Activated CD4-positive, alpha-beta T cell treated with anti-CD3 and anti-CD28 coated beads, Interleukin-10, Interleukin-2, amounts not matched to agents 100 ng/mL and 50 ng/mL, durations not matched to agents 16 hours and 8 hours (primary cell): ENCODE results near the gene PIK3CA.
"Not testable (repeated sequence)": the region's sequence is repeated elsewhere in the genome, so short reads cannot be mapped to it uniquely, and the experiment has no call there.

Source experiments
- DNase-seq: peaks from one replicate; pipeline ENCODE4 v3.0.0-alpha.2; 2020

The PIK3CA gene

DNA sequence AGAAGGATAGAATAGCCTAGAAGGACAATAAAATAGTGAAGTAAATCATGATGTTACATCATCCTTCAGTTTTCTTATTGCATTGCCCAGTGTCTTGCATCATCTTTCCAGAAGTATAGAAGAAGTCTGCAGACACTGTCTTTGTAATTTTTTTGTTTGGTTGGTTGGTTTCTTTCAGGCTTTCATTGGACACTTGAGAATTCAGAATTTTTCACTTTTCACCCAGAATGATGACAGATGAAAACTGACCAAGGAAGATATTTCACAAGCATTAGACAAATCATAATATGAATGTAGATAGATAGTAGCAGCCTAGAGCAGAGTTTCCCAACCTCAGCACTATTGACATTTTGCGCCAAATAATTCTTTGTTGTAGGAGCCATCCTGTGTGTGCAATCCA, 67.4 kb downstream of the PIK3CA start:
- not testable (repeated sequence) for DNase-seq

DNA sequence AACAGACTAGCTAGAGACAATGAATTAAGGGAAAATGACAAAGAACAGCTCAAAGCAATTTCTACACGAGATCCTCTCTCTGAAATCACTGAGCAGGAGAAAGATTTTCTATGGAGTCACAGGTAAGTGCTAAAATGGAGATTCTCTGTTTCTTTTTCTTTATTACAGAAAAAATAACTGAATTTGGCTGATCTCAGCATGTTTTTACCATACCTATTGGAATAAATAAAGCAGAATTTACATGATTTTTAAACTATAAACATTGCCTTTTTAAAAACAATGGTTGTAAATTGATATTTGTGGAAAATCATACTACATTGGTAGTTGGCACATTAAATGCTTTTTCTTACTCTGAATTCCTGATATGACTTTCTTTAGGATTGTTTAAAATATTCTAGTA, 70.1 kb downstream of the PIK3CA start:
- not testable (repeated sequence) for DNase-seq

DNA sequence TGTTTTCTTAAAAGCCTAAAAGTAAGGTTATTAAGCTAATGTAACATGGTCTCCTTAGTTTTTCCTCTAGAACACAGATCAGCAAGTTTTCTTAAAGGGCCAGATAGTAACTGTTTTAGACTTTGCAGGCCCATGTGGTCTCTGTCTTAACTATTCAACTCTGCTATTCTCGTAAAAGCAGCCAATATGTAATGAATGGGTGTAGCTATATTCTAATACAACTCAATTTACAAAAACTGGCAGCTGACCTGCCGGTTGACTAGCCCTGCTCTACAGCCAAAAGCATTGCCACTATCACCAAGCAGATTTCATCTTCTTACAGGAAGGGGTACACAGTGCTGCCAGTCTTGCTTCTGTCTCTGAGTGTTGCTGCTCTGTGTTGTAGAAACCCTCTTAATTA, 75.4 kb downstream of the PIK3CA start:
- DNase-seq, result no peak

DNA sequence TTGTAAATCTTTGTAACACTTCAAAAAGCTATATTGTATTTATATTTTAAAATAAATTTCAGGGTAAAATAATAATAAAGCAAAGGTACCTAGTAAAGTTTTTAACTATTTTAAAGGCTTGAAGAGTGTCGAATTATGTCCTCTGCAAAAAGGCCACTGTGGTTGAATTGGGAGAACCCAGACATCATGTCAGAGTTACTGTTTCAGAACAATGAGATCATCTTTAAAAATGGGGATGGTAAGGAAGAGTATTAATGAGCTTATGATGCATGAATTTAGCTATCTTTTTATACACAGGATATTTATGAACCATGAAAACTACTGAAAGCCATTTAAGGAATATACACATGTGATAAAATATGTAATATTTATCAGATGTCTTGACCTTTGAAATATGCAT, 76.4 kb downstream of the PIK3CA start:
- DNase-seq, result no peak

DNA sequence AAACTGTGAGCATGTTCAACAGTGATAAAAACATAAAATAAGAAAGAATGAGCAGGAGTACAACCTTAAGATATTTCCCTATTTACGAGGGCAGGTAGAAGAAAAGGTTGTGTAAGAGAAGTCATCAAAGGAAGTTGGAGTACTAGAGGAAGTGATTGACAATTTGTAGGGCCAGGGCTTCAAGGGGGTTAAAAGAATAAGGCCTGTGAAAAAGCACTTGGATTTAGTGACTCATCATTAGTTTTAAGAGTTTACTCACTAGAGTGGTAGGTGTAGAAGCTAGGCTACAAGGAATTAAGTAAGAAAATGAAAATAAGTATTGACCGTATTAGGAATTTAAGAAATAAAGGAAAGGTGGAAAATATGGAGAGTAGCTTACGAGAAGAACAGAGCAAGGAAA, 79.2 kb downstream of the PIK3CA start:
- no peak for DNase-seq

DNA sequence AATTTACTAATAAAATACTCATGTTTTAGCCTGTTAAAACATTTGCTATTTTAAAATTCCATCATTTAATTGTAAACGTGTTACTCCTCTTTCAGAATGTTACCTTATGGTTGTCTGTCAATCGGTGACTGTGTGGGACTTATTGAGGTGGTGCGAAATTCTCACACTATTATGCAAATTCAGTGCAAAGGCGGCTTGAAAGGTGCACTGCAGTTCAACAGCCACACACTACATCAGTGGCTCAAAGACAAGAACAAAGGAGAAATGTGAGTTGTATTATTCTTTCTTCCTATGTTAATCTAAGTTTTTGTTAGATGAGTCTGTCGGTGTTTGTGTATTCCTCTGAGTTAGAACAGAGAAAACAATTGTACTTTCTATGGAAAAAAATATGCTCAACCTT, 81.0 kb downstream of the PIK3CA start:
- no peak for DNase-seq

DNA sequence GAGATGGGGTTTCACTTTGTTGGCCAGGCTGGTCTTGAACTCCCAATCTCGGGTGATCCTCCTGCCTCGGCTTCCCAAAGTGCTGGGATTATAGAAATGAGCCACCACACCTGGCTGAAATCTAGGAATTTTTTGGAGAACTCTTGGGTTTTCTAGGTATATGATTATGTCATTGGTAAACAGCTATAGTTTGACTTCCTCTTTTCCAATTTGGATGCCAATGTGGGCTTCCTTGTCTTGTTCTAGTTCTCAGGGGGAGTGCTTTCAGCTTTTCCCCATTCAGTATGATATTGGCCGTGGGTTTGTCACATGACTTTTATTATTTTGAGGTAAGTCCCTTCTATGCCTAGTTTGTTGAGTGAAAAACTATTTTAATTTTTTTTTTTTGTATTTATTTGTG, 84.9 kb downstream of the PIK3CA start:
- no peak for DNase-seq

DNA sequence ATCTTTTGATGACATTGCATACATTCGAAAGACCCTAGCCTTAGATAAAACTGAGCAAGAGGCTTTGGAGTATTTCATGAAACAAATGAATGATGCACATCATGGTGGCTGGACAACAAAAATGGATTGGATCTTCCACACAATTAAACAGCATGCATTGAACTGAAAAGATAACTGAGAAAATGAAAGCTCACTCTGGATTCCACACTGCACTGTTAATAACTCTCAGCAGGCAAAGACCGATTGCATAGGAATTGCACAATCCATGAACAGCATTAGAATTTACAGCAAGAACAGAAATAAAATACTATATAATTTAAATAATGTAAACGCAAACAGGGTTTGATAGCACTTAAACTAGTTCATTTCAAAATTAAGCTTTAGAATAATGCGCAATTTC, 86.0 kb downstream of the PIK3CA start:
- no peak for DNase-seq

DNA sequence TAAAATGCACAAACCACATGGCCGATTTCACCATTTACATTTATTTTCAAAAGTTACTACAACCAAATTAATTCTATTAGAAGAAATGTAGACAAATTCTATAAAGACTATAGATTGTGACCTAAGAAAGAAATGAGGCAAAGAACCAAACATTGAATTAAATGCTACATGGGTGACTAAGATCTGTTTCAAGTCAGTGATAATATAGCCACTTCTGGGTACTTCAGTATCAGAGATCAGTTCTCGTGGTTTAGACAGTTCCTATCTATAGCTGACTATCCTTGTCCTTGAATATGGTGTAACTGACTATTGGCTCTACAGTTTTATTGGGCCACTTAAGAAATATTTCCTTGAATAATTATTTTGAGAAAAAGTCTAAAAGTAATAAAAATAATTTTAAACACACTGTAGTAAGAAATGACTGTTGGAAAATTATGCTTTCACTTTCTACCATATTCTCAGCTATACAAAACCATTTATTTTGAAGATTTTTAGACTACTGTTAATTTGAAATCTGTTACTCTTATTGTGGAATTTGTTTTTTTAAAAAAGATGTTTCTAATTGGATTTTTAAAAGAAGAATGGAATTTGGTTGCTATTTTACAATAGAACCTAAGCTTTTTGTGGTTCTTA, 88.6 kb downstream of the PIK3CA start:
- DNase-seq, result peak; percentile 17

DNA sequence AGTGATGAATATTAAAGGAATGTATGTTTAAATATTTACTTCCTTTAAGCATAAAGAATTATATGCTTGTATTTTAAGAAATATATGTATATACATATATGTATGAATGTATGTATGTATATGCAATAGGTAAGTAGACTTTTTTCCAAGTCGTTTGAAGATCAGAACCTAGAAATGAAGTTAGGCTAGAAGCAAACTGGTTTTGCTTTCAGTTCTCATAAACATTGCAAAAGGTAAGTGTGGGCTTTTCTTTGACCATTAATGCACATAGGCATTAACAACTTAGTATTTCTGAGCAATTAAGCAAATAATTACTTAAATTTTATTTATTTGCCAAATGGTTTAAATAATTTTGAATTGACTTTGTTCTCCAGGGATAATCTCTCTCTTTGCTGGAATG, 92.1 kb downstream of the PIK3CA start:
- not testable (repeated sequence) for DNase-seq

DNA sequence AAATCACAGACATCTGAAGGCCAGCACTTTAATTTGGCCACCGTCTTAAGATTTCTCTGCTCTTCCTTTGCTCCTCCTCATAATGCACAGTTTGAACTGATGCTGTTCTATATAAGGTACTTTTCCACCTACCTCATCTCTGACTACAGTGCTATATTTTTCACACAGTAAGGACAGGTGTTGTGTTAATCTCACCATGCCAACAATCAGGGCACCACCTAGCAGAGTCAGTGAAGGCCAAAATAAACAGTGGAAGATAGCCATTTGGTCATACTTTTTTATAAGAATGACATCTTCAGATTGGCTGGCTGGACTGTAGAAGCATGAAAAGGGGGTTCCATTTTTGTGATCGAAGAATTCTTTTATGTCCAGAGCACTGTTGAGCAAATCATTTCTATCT, 94.7 kb downstream of the PIK3CA start:
- DNase-seq, result not testable (repeated sequence)

DNA sequence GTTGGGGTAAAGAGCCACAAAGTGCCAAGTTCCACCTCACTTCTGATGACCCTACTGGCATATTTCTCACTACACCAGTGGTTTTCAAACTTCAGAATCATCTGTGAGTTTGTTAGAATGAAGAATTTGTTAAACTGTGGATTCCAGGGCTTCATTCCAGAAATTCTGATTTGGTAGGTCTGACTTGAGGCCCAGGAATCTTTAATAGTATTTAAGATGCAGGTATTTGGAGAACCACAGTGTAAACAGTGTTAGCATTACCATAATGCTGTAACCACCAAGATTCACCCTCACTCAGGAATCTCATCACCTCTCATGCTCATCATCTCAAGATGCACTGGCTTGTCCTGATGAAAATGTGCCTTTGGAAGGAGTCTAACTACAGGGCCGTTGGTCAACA, 96.7 kb downstream of the PIK3CA start:
- DNase-seq, result no peak

DNA sequence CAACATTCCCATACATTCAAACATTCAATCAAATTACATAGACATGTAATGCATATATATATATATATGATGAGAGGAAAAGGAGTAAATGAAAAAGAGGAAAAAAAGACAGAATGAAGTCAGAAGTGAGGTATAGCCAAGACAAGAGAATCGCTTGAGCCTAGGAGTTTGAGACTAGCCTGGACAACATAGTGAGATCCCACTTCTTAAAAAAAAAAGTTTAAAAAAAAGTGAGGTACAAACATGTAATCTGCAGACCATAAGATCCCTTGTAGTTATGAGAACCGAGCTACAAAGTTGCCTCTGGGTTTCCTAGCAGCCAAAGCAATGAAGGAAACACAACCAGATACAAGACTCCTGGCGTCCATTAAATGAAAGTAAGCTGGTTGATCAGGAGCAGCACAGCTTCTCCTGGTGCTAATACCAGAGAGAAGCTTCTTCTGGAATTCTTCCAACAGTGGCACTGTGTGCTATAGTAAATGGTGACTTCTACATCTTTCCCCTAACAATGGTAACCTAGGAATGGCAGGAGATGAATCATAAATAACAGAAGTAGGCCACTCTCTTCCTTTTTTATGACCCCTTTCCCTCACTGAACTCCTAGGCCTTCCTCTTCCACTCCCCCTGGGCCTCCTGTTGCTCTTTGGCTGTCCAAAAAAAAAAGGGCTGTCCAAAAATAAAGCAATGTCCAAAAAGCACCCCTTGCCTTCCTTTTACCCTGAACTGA, 99.3 kb downstream of the PIK3CA start:
- no peak for DNase-seq

DNA sequence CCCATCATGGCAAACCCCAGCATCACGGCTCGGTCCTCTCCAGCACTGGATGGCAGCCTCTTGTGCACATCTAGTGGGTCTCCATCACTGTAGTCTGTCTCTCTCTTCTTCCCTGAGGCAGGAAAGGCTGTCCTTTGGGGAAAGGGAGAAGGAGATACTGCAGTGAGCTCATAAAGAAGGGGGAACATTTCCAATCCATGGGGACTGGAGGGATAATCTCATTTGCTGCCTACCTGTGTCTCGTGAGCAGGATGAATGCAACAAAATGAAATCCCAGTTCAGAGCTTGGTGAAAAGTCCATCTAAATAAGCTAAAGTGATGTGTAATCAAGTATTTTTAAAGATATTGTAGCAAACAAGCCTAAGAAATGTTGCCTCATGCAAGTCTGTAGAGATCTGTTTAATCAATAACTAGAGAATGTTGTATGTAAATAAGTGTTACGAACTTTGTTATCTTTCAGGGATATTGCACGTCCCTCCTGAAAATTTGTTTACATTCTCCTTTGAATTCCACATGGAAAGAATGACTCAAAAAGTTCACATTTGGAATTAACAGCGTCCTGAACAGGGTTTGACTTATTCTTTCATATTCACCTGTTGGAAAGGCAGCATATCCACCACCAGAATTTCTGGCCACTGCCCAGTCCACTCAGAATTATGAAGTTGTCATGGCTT, 102.8 kb downstream of the PIK3CA start, which contains the start of gene KCNMB3:
KCNMB3 (minus strand) TSS at position 312 of the 674 bp plus-strand sequence; CDS start at position 188, 124 bp downstream.
- DNase-seq, result no peak

DNA sequence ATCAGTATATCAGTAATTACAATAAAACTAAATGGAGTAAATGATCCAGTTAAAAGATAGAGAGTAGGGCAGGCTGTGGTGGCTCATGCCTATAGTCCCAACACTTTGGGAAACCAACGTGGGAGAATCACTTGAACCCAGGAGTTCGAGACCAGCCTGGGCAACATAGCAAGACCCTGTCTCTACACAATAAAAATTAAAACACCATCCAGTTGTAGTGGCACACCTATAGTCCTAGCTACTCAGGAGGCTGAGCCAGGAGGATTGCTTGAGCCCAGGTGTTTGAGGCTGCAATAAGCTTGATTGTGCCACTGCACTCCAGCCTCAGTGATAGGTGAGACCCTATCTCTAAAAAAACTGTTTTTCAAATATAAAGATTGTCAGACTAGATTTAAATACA, 108.7 kb downstream of the PIK3CA start:
- no peak for DNase-seq

DNA sequence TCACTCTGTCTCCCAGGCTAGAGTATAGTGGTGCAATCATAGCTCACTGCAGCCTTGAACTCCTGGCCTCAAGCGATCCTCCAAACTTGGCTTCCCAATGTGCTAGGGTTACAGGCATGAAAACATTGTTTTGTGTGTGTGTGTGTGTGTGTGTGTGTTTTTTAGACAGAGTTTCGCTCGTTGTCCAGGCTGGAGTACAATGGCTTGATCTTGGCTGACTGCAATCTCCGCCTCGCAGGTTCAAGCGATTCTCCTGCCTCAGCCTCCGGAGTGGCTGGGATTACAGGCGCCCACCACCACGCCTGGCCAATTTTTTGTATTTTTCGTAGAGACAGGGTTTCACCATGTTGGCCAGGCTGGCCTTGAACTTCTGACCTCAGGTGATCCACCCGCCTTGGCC, 109.6 kb downstream of the PIK3CA start:
- DNase-seq, result not testable (repeated sequence)

DNA sequence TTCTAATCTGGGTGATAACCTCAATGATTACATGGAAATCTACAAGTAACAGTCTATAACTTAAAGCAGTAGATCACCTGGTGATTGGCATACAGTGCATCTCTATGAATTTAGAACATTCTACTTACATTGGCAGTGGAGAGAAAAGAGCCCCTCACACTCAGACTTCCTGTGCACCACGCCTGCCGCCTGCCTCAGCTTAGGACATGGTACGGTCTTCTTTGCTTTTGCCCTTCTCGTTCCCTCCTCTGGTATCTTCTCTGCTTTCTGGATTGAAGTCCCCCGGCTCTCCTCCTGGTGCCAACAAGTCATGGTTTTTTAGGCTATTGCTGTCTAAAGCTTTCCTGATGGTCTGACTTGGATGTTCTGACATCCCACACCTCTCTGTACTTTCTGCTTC, 110.7 kb downstream of the PIK3CA start:
- no peak for DNase-seq

DNA sequence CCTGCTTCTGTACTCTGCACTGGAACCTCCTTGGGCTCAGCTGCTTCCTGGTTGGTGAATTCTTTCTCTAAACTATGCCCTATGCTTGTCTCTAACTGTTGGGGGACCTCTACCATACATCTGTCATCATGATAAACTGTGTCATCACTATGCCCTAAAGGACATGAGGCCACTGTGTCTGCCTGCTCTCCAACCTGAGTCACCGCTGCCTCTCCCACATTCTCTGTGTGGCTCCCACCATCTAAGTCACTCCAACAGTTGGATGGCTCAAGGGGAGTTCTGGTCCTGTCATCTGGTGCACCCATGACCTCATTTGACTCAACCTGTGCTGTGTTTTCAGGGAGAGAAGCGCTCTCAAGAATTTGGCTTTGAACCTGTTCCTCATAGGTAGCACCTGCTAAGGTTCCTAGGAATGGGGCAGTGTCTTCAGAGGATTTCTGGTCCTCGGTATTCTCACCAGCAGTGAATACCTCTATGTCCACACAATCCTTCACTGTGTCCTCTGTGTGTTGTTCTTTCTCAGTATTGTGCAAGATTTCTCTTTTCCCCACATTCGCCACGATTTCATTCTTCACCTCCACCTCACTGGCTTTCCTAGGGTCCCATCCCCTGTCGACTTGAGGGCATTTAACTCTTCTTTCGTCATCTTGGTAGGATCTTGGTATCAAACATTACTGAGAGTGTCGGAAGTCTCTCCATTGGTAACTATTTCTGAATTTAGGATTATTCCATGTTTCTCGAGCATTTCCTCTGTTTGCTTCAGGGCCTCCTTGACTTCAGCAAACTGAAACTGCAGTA, 112.0 kb downstream of the PIK3CA start:
- not testable (repeated sequence) for DNase-seq

DNA sequence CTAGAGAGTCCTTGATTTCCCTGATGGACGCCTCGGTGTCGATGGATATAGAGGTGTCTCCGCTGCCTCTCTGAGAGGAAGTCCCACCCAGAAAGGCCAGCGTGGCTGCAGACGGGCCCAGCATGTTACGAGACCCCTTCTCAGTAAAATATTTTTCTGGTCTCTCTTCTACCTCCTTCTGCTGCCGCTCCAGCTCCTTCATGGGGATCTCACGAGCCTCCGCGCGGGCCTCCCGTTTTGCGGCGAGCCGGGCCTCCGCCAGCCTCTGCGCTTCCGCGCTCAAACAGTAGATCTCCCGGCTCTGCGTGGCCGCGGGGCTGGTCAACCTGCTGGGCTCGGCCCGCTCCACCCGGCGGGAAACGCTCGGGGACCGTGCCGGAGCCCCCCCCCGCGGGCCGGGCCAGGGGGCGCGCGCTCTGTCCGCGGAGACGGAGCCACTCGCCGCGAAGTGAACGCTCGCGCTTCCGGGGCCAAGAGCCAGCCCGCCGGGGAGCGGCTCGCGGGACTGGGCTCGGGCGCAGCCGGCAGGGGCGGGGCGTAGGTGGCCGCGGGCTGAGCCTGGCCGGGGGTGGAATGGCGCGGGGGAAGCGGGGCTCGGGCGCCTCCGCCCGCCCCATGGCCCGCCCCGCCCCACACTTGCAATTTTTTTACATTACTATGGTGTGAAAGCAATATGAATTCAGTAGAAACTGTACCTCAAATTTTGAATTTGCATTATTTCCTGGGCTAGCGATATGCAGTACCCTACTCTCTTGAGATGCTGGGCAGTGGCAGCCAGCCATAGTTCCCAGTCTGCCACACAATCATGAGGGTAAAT, 113.0 kb downstream of the PIK3CA start:
- DNase-seq, result peak; percentile 74

DNA sequence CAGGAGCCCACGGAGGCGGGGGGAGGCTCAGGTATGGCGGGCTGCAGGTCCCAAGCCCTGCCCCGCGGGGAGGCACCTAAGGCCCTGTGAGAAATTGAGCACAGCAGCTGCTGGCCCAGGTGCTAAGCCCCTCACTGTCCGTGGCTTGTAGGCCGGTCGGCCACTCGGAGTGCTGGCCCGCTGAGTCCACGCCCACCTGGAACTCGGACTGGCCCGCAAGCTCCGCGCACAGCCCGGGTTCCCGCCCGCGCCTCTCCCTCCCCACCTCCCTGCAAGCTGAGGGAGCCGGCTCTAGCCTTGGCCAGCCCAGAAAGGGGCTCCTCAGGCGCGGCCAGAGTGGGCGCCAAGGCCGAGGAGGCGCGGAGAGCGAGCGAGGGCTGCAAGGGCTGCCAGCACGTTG, 115.0 kb downstream of the PIK3CA start:
- no peak for DNase-seq

DNA sequence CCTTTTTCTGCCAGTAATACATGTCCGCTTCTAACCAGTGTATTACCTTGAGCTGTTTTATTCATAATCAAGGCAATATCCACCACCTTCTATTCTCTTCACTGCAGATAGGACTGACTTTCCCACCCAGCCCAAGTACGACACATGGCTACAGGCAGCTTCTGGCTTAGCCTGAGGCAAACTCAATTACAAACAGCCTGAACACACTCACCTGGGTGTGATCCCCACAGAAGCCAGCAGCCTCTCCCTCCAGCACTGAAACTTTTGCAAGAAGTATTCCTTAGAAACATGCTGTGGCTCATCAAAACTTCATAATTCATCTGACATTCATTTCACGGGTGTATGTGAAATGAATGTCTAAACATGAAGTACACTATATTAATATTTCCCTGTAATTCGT, 116.3 kb downstream of the PIK3CA start:
- DNase-seq, result no peak

DNA sequence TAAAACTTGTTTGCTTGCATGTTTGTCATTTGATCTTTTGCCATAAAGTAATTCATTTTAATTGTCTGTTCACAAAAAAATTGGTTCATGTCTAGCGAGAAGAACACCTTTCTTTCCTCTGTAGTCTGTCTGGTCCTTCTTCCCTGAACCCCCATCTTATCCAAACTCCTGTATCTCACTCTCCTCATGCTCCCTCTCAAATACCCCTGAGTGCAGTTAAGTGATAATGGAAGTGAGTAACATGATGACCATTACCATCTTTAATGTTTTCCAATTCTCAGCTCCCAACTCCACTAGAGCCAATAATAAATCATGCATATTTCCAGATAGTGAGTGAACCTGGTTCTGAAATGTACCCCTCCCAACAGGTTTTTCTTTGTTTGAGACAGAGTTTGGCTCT, 116.9 kb downstream of the PIK3CA start:
- DNase-seq, result no peak
